Measurements from ENCODE around the gene CCL26.
"Not testable (repeated sequence)": the region's sequence is repeated elsewhere in the genome, so short reads cannot be mapped to it uniquely, and the experiment has no call there.

CCL26 gene

GRCh38 chr7:75722373-75722772 is 49.6 kb downstream of the CCL26 start:
- 99% methylated on average over 4 of the region's 4 CpGs for WGBS
- Histone ChIP-seq H3K4ac (ENCODE audit: low read depth in 1 of 2, low read length in 2 of 2) (no peak overlapping the region), H3K4me1 (ENCODE audit: control insufficient read depth, insufficient read depth, low read depth, low read length) (no peaks in the 10 kb centered on the region), H3K36me3 (ENCODE audit: control insufficient read depth in 1 of 2, insufficient read depth in 2 of 2, low read depth in 1 of 2, low read length in 2 of 2) (peaks cover 0 to 3% of the 10 kb centered on the region in 2 experiments), H2AK5ac (ENCODE audit: low read length, severe bottlenecking) (no peak overlapping the region), H2BK15ac (ENCODE audit: low read depth, poor library complexity, severe bottlenecking) (no peak overlapping the region), H3K4me3 (ENCODE audit: insufficient read depth in 1 of 2, low read depth in 1 of 2, low read length in 2 of 2) (no peak overlapping the region), H3K18ac (ENCODE audit: low read depth in 1 of 2, low read length in 2 of 2) (no peak overlapping the region), H3K4me2 (ENCODE audit: low read length, poor library complexity, severe bottlenecking) (no peak overlapping the region), H3K14ac (ENCODE audit: low read length in 2 of 2) (no peak overlapping the region), H3K27me3 (ENCODE audit: control insufficient read depth in 1 of 2, insufficient read depth in 1 of 2, low read length in 2 of 2) (no peaks in the 10 kb centered on the region), H3K23ac (ENCODE audit: low read length in 2 of 2) (no peak overlapping the region), H4K91ac (ENCODE audit: low read length) (no peak overlapping the region), H3K27ac (ENCODE audit: low read length, poor library complexity, severe bottlenecking) (no peak overlapping the region), H2BK5ac (ENCODE audit: low read depth, low read length, poor library complexity, severe bottlenecking) (no peak overlapping the region), H3K9me3 (ENCODE audit: control insufficient read depth, low read length) (no peaks in the 10 kb centered on the region), H4K8ac (ENCODE audit: low read length) (no peak overlapping the region), H2BK120ac (ENCODE audit: low read depth, low read length) (no peak overlapping the region), H2AFZ (ENCODE audit: low read depth, low read length) (no peak overlapping the region), H3K9ac (ENCODE audit: low read length) (no peak overlapping the region), H3K79me1 (replicated peaks; ENCODE audit: low read length, poor library complexity, severe bottlenecking) (peaks cover 25% of the 10 kb centered on the region), H2BK12ac (ENCODE audit: low read length in 2 of 2) (no peak overlapping the region)
- no peak for DNase-seq

DNA sequence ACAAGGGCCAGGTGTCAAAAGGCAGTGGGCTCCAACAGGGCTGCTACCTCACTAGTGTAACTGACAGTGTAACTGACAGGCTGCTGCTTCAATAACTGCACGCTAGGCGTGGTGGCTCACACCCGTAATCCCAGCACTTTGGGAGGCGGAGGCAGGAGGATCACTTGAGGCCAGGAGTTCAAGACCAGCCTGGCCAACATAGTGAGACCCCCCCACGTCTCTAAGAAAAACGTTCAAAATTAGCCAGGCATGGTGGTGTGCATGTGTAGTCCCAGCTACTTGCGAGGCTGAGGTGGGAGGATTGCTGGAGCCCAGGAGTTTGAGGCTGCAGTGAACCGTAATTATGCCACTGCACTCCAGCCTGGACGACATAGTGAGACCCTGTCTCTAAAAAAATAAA is 50.1 kb downstream of the CCL26 start:
- not testable (repeated sequence) for H2AFZ ChIP-seq (ENCODE audit: low read depth, low read length); H2BK120ac ChIP-seq (ENCODE audit: low read depth, low read length); H3K4me2 ChIP-seq (ENCODE audit: low read length, poor library complexity, severe bottlenecking); H3K36me3 ChIP-seq (ENCODE audit: control insufficient read depth in 1 of 2, insufficient read depth in 2 of 2, low read depth in 1 of 2, low read length in 2 of 2); H3K23ac ChIP-seq (ENCODE audit: low read length in 2 of 2); H2AK5ac ChIP-seq (ENCODE audit: low read length, severe bottlenecking); H4K8ac ChIP-seq (ENCODE audit: low read length); H3K18ac ChIP-seq (ENCODE audit: low read depth in 1 of 2, low read length in 2 of 2); H2BK5ac ChIP-seq (ENCODE audit: low read depth, low read length, poor library complexity, severe bottlenecking); H3K27ac ChIP-seq (ENCODE audit: low read length, poor library complexity, severe bottlenecking); H3K14ac ChIP-seq (ENCODE audit: low read length in 2 of 2); H3K4me3 ChIP-seq (ENCODE audit: insufficient read depth in 1 of 2, low read depth in 1 of 2, low read length in 2 of 2); H3K9me3 ChIP-seq (ENCODE audit: control insufficient read depth, low read length); H2BK15ac ChIP-seq (ENCODE audit: low read depth, poor library complexity, severe bottlenecking); H3K27me3 ChIP-seq (ENCODE audit: control insufficient read depth in 1 of 2, insufficient read depth in 1 of 2, low read length in 2 of 2); H3K4ac ChIP-seq (ENCODE audit: low read depth in 1 of 2, low read length in 2 of 2); DNase-seq; H3K4me1 ChIP-seq (ENCODE audit: control insufficient read depth, insufficient read depth, low read depth, low read length); H3K9ac ChIP-seq (ENCODE audit: low read length)
- peaks cover 25% of the 10 kb centered on the region for H3K79me1 ChIP-seq (replicated peaks; ENCODE audit: low read length, poor library complexity, severe bottlenecking)
- peak overlapping the region in 1 of 2 experiments; percentile 35 for H2BK12ac ChIP-seq (ENCODE audit: low read length in 2 of 2)
- peak overlapping the region; percentile 58 for H4K91ac ChIP-seq (ENCODE audit: low read length)
- WGBS = 95% methylated on average over 7 of the region's 9 CpGs

DNA sequence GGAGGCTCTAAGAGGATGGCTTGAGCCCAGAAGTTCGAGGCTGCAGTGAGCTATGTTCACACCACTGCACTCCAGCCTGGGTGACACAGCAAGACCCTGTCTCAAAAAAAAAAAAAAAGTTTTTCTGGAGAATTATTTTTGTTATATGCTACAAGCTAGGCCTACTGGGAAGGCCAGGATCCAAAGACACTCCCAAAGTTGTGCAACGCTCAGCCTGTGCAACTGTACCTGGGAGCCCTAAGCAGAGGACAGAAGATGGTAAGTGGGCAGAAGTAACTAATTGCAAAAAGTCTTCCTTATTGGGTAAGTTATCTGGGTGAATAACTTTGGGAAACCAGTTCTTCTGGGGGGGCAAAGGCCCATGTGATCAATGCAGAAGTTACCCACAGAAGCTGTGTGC is 50.6 kb downstream of the CCL26 start:
- no peak overlapping the region for H3K4me3 ChIP-seq (ENCODE audit: insufficient read depth in 1 of 2, low read depth in 1 of 2, low read length in 2 of 2)
- H3K79me1 ChIP-seq (replicated peaks; ENCODE audit: low read length, poor library complexity, severe bottlenecking) = peaks cover 22% of the 10 kb centered on the region
- H3K27me3 ChIP-seq (ENCODE audit: control insufficient read depth in 1 of 2, insufficient read depth in 1 of 2, low read length in 2 of 2) = no peaks in the 10 kb centered on the region
- H3K27ac ChIP-seq (ENCODE audit: low read length, poor library complexity, severe bottlenecking) = no peak overlapping the region
- DNase-seq = no peak
- H3K4me1 ChIP-seq (ENCODE audit: control insufficient read depth, insufficient read depth, low read depth, low read length) = no peaks in the 10 kb centered on the region
- no peak overlapping the region for H3K18ac ChIP-seq (ENCODE audit: low read depth in 1 of 2, low read length in 2 of 2)
- no peaks in the 10 kb centered on the region for H3K9me3 ChIP-seq (ENCODE audit: control insufficient read depth, low read length)
- H2BK12ac ChIP-seq (ENCODE audit: low read length in 2 of 2) = peak overlapping the region in 1 of 2 experiments; percentile 35
- H3K4me2 ChIP-seq (ENCODE audit: low read length, poor library complexity, severe bottlenecking) = no peak overlapping the region
- no peak overlapping the region for H2AFZ ChIP-seq (ENCODE audit: low read depth, low read length)
- no peak overlapping the region for H2BK5ac ChIP-seq (ENCODE audit: low read depth, low read length, poor library complexity, severe bottlenecking)
- H3K23ac ChIP-seq (ENCODE audit: low read length in 2 of 2) = no peak overlapping the region
- no peak overlapping the region for H2AK5ac ChIP-seq (ENCODE audit: low read length, severe bottlenecking)
- whole genome bisulfite sequencing = 73% methylated on average over 2 of the region's 2 CpGs
- H3K14ac ChIP-seq (ENCODE audit: low read length in 2 of 2) = no peak overlapping the region
- H3K4ac ChIP-seq (ENCODE audit: low read depth in 1 of 2, low read length in 2 of 2) = no peak overlapping the region
- H3K9ac ChIP-seq (ENCODE audit: low read length) = no peak overlapping the region
- no peak overlapping the region for H2BK15ac ChIP-seq (ENCODE audit: low read depth, poor library complexity, severe bottlenecking)
- H2BK120ac ChIP-seq (ENCODE audit: low read depth, low read length) = no peak overlapping the region
- no peak overlapping the region for H4K8ac ChIP-seq (ENCODE audit: low read length)
- H4K91ac ChIP-seq (ENCODE audit: low read length) = no peak overlapping the region
- peaks cover 0 to 3% of the 10 kb centered on the region in 2 experiments for H3K36me3 ChIP-seq (ENCODE audit: control insufficient read depth in 1 of 2, insufficient read depth in 2 of 2, low read depth in 1 of 2, low read length in 2 of 2)

DNA sequence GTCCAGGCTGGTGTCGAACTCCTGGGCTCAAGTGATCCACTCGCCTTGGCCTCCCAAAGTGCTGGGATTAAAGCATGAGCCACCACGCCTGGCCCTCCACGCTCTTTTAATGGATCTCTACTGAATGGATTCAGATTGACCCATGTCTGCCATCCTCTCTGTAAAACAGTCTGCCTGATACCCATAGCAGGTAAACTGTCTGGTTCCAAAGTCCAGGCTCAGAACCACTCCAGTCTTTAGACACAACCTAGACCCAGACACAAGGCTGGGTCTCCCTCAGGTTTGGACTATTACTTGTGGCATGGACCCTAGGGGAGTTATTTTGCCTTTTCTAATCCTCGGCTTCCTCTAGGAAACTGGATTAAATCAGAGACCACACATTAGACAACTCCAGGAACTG is 52.4 kb downstream of the CCL26 start:
- H3K4ac ChIP-seq (ENCODE audit: low read depth in 1 of 2, low read length in 2 of 2) = peak overlapping the region in 1 of 2 experiments; percentile 50
- no peak overlapping the region for H4K91ac ChIP-seq (ENCODE audit: low read length)
- H3K4me1 ChIP-seq (ENCODE audit: control insufficient read depth, insufficient read depth, low read depth, low read length) = no peaks in the 10 kb centered on the region
- H3K14ac ChIP-seq (ENCODE audit: low read length in 2 of 2) = no peak overlapping the region
- no peak overlapping the region for H2BK15ac ChIP-seq (ENCODE audit: low read depth, poor library complexity, severe bottlenecking)
- H3K36me3 ChIP-seq (ENCODE audit: control insufficient read depth in 1 of 2, insufficient read depth in 2 of 2, low read depth in 1 of 2, low read length in 2 of 2) = peaks cover 0 to 3% of the 10 kb centered on the region in 2 experiments
- H3K9ac ChIP-seq (ENCODE audit: low read length) = no peak overlapping the region
- no peak overlapping the region for H3K18ac ChIP-seq (ENCODE audit: low read depth in 1 of 2, low read length in 2 of 2)
- H2BK5ac ChIP-seq (ENCODE audit: low read depth, low read length, poor library complexity, severe bottlenecking) = no peak overlapping the region
- peak overlapping the region; percentile 35 to 40 for H2BK12ac ChIP-seq (ENCODE audit: low read length in 2 of 2)
- DNase-seq = no peak
- H3K4me3 ChIP-seq (ENCODE audit: insufficient read depth in 1 of 2, low read depth in 1 of 2, low read length in 2 of 2) = no peak overlapping the region
- no peak overlapping the region for H4K8ac ChIP-seq (ENCODE audit: low read length)
- no peak overlapping the region for H3K4me2 ChIP-seq (ENCODE audit: low read length, poor library complexity, severe bottlenecking)
- H3K23ac ChIP-seq (ENCODE audit: low read length in 2 of 2) = no peak overlapping the region
- H2BK120ac ChIP-seq (ENCODE audit: low read depth, low read length) = no peak overlapping the region
- 98% methylated on average over 4 of the region's 5 CpGs for WGBS
- no peak overlapping the region for H2AFZ ChIP-seq (ENCODE audit: low read depth, low read length)
- peak overlapping the region; percentile 59 for H2AK5ac ChIP-seq (ENCODE audit: low read length, severe bottlenecking)
- peaks cover 17% of the 10 kb centered on the region for H3K79me1 ChIP-seq (replicated peaks; ENCODE audit: low read length, poor library complexity, severe bottlenecking)
- H3K27me3 ChIP-seq (ENCODE audit: control insufficient read depth in 1 of 2, insufficient read depth in 1 of 2, low read length in 2 of 2) = no peaks in the 10 kb centered on the region
- H3K27ac ChIP-seq (ENCODE audit: low read length, poor library complexity, severe bottlenecking) = no peak overlapping the region
- H3K9me3 ChIP-seq (ENCODE audit: control insufficient read depth, low read length) = no peaks in the 10 kb centered on the region
